GM12875 (cell line): ENCODE measurements around the gene RNU6-9.

Experiments used
- H3K4me3 ChIP-seq: one replicate; pipeline ENCODE4 v1.5.1; 2011; ENCODE audit warnings: low read depth, low read length, control low read depth
- TF ChIP-seq, protein P1 (sequence below): IDR thresholded peaks from 2 replicates; pipeline ENCODE4 v1.5.1; 2011; ENCODE audit warnings: low read depth, mild to moderate bottlenecking, control low read depth, inconsistent platforms, low read length, moderate library complexity, borderline replicate concordance; ENCODE audit not compliant: insufficient read depth

The RNU6-9 gene

DNA sequence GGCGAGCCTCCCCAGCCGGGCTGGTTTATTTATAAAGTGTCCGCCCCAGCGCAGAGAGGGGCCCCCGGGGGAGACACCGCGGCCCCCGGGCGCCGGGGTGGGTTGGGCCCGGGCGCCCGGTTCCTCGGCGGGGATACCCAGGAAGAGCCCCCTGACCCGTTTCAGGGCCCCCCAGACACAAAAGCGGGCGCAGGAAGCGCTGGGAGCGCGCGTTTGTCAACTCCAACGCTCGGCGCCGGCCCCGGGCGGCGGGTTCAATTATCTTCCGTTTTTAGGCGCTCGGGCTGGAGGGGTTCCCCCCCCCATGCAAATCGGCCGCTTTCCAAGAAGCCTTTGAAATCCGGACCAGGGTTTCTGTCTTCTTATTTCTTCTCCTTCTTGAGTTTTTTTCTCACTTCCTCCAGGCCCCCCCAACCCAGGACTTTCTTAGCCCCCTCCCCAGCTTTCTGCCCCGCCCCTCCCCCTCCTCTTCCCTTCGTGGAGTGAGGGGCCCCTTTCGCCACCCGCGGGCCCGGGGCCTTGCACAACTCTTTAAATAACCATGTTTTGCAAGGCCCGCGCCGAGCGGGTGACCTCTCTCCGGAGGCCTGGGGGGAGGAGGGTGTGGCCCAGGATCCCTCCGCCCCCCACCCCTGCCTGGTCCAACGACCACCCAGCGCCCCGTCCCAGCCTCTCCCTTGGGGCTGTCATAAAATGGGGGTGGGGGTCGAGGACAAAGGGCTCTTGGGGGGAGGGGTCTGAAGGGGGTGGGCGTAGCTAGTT, 33.5 kb downstream of the RNU6-9 start:
- peak overlapping the region; percentile 92 for H3K4me3 ChIP-seq
- TF ChIP-seq, protein P1, sequence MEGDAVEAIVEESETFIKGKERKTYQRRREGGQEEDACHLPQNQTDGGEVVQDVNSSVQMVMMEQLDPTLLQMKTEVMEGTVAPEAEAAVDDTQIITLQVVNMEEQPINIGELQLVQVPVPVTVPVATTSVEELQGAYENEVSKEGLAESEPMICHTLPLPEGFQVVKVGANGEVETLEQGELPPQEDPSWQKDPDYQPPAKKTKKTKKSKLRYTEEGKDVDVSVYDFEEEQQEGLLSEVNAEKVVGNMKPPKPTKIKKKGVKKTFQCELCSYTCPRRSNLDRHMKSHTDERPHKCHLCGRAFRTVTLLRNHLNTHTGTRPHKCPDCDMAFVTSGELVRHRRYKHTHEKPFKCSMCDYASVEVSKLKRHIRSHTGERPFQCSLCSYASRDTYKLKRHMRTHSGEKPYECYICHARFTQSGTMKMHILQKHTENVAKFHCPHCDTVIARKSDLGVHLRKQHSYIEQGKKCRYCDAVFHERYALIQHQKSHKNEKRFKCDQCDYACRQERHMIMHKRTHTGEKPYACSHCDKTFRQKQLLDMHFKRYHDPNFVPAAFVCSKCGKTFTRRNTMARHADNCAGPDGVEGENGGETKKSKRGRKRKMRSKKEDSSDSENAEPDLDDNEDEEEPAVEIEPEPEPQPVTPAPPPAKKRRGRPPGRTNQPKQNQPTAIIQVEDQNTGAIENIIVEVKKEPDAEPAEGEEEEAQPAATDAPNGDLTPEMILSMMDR, result no peak

DNA sequence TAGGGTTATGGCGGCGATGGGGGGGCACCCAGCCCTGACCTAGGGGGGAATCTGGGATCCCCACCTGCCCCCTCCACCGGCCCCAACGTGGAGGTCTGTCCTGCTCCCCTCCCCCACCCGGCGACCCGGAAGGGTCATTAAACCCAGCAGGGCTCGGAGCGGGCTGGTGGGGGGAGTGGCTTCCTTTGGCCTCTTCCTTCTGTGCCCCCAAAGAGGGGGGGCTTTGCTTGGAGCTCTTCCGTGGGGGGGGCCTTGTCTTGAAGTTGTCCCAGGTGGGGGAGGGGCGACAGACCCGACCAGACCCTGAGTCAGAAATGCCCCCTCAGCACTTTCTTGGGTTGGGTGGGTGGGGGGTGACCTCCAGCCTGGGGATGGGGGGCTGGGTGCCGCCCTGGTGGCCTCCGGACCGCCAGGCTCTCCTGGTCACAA, 34.1 kb downstream of the RNU6-9 start:
- TF ChIP-seq, protein P1, result no peak
- peak overlapping the region; percentile 92 for H3K4me3 ChIP-seq

DNA sequence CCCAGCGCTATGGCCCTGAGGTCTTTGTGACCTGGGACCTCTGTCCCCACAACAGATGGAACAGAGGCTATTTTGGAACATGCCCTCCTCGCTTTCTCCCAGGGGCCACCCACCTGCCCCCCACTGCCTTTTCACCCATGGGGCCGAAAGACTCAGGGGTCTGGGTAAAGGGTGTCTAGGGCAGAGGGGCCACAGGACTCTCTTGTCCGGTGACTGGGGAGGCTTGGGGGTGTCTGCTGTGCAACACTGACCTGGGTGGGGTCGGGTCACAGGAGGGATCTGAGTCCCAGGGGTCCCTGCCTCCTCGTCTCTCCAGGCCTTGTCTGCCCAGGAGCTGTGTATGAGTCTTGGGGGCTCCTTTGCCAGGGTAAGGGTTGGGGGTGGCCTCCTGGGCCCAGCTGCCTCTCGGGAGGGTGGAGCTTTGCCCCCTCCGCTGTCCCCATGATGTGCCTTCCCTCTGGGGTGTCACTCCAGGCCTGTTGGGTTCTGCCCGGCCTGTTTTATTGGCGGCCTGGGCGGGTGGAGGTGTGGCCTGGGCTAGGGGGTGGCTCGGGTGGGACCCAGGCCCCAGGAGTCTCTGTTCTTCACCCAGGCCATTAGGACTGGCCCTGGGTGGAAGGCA, 34.6 kb downstream of the RNU6-9 start:
- TF ChIP-seq, protein P1, result no peak
- peak overlapping the region; percentile 92 for H3K4me3 ChIP-seq

DNA sequence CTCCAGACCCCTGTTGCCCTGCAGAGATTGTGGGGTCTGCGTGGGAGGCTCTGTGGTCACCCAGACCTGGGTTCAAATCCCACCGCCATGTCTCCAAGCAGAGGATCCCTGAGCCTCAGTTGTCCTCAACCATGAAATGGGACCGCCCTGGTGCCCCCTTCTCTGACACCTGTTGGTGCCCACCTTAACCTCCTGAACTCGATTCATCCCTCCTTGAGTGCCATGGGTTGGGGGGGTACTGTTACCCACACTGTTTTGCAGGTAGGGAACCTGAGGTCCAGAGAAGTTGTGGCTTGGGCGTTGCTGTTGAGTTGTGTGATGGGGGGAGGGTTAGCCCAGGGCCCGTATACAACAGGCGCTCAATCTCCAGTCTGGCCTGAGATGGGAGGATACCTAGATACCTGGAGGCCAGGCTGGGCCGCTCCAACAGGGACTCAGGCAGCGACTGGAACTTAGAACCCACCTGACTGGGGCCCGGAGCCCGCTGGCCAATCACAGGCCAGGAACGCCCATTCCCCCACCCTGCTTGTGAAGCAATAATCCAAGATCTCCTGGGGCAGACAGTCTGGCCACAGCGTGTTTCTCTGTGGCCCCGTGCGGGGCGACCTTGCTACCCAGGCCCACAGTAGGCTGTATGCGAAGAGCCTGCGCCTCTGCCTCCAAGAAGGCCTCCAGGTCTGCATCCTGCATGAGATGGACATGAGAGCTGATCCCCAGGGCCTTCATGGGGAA, 35.4 kb downstream of the RNU6-9 start:
- TF ChIP-seq, protein P1, result no peak
- no peak overlapping the region for H3K4me3 ChIP-seq

DNA sequence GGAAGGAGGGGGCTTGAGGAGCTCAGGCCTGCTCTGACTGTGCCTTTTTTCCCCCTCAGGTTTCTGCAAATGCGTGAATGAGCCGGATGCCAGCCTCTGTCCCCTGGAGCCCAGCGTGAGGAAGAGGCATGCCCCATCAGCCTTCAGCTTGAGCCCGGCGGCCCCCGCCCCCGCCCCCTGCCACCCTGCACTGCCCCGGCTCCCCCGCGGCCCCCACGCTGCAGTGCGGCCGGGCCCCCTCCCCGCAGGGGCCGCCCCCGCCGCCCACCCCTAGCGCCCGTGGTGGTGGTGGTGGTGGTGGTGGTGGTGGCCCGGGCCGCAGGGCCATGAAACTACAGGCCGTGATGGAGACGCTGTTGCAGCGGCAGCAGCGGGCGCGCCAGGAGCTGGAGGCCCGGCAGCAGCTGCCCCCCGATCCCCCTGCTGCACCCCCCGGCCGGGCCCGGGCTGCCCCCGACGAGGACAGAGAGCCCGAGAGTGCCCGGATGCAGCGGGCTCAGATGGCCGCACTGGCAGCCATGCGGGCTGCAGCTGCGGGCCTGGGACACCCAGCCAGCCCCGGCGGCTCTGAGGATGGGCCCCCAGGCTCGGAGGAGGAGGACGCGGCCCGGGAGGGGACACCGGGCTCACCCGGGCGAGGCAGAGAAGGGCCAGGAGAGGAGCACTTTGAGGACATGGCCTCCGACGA, 36.1 kb downstream of the RNU6-9 start:
- TF ChIP-seq, protein P1, result no peak
- no peak overlapping the region for H3K4me3 ChIP-seq

DNA sequence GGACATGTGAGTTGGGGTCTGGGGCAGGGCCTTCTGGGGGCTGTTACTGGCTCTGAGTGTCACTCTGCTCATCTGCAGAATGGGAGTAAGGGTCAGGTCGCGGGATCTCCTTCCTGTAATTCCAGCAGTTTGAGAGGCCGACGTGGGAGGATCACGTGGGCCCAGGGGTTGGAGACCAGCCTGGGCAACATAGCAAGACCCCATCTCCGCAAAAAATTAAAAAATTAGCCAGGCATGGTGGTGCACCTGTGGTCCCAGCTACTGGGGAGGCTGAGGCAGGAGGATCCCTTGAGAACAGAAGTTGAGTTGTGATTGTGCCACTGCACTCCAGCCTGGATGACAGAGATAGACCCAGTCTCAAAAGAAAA, 36.6 kb downstream of the RNU6-9 start:
- TF ChIP-seq, protein P1, result no peak
- no peak overlapping the region for H3K4me3 ChIP-seq
